Measurements from ENCODE around the gene MFAP5. TPM values are rescaled to one million over a fixed set of nuclear protein-coding genes. Genes with fewer than 3 reads are reported as not detected.

The MFAP5 gene
- polyA plus RNA-seq, 1 donor (not counting 4 experiments of a cell fraction or from before 2014, with no cell fraction given), result 317 TPM

DNA sequence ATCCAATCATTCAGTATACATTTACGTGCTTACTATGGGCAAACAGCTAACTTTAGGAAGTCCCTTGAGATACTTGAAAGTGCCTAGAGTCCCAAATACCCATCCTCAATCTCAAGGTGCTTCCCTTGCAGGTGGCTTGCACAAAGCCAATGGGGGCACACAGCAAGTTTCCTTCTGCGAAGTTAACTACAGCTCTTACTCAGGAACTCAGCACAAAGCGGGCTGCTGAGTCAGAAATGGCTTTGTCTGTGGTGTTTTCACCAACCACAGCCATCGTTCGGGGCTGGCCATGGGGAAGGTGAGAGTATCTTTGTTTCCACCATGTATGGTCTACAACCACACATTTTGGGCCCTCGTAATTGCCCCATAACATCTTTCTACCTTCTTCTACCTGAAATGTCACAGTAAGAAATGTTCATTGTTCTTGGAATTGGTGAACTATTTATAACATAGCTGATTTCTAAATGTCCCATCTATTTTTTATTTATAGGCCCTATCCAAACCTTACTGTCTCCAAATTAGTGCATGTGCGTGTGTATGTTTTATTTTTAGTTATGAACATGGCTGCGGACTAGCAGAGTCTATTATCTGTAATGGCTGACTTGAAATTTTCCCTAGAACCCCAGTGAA is 13.9 kb downstream of the MFAP5 start:
- Histone ChIP-seq H3K4me3 (ENCODE audit: control insufficient read depth in 2 of 3, extremely low read depth in 1 of 3, insufficient read depth in 2 of 3, low read depth in 1 of 3, low read length in 3 of 3) (no peak overlapping the region), H3K27ac (ENCODE audit: control insufficient read depth, insufficient read depth, low read length) (no peak overlapping the region), H3K4me1 (ENCODE audit: control insufficient read depth, extremely low read depth, insufficient read depth, low read length) (peaks cover 5% of the 10 kb centered on the region), H3K36me3 (ENCODE audit: control insufficient read depth in 2 of 2, extremely low read depth in 1 of 2, insufficient read depth in 2 of 2, low read length in 2 of 2) (peaks cover 19 to 30% of the 10 kb centered on the region in 2 experiments), H4K20me1 (ENCODE audit: control insufficient read depth, extremely low read depth, insufficient read depth, low read length) (no peaks in the 10 kb centered on the region), H3K9me3 (ENCODE audit: control insufficient read depth, low read depth, low read length) (no peaks in the 10 kb centered on the region), H3K79me2 (ENCODE audit: control insufficient read depth, insufficient read depth, low read length) (no peaks in the 10 kb centered on the region), H3K9me1 (ENCODE audit: control insufficient read depth, extremely low read depth, insufficient read depth, low read length) (no peaks in the 10 kb centered on the region), H3K4me2 (ENCODE audit: control insufficient read depth, extremely low read depth, insufficient read depth, low read depth, low read length) (no peak overlapping the region), H3K9ac (ENCODE audit: control insufficient read depth, extremely low read depth, insufficient read depth, low read length) (no peak overlapping the region), H3K27me3 (ENCODE audit: control insufficient read depth, extremely low read depth, insufficient read depth, low read length) (no peaks in the 10 kb centered on the region), H2AFZ (ENCODE audit: control insufficient read depth, low read length) (no peak overlapping the region)
- DNase-seq (ENCODE audit: low read depth, low spot score) (no peak), FAIRE-seq (no peak)
- TF ChIP-seq, protein P1, sequence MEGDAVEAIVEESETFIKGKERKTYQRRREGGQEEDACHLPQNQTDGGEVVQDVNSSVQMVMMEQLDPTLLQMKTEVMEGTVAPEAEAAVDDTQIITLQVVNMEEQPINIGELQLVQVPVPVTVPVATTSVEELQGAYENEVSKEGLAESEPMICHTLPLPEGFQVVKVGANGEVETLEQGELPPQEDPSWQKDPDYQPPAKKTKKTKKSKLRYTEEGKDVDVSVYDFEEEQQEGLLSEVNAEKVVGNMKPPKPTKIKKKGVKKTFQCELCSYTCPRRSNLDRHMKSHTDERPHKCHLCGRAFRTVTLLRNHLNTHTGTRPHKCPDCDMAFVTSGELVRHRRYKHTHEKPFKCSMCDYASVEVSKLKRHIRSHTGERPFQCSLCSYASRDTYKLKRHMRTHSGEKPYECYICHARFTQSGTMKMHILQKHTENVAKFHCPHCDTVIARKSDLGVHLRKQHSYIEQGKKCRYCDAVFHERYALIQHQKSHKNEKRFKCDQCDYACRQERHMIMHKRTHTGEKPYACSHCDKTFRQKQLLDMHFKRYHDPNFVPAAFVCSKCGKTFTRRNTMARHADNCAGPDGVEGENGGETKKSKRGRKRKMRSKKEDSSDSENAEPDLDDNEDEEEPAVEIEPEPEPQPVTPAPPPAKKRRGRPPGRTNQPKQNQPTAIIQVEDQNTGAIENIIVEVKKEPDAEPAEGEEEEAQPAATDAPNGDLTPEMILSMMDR (optimal IDR thresholded peaks at IDR 0.05 in 1 of 3, IDR thresholded peaks at IDR 0.05 in 1 of 3, conservative IDR thresholded peaks at IDR 0.05 in 1 of 3; ENCODE audit: extremely low read depth in 1 of 3, insufficient read depth in 2 of 3, low read length in 3 of 3), result no peak
- TF ChIP-seq EZH2 (IDR thresholded peaks at IDR 0.05; ENCODE audit: low read length), result no peak
- dilution Hi-C loops (cut with MboI; ENCODE audit: extremely low pct_ligation_motif_present, low sequenced_read_pairs), result no loop called here

DNA sequence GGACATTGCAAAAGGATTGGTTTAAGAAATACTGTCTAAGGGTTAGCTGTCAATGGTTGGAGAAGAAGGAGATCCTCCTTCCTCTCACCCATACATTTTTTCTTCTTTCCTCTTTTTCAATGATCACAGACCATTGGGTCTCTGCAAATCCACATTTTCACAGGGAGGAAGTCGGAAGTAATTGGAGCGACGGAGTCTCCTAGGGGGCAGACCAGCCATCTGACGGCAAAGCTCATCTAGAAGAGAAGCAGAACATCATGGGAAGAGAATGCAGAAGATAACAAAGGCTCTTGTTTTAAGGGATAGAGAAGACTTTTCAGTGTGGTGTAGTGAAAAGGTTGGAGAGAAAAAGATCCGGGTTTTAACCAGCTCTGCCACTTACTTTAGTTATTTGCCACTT is 14.7 kb downstream of the MFAP5 start:
- Histone ChIP-seq H3K36me3 (ENCODE audit: control insufficient read depth in 2 of 2, extremely low read depth in 1 of 2, insufficient read depth in 2 of 2, low read length in 2 of 2) (peaks cover 19 to 27% of the 10 kb centered on the region in 2 experiments), H3K4me2 (ENCODE audit: control insufficient read depth, extremely low read depth, insufficient read depth, low read depth, low read length) (no peak overlapping the region), H3K9me1 (ENCODE audit: control insufficient read depth, extremely low read depth, insufficient read depth, low read length) (no peaks in the 10 kb centered on the region), H3K9me3 (ENCODE audit: control insufficient read depth, low read depth, low read length) (no peaks in the 10 kb centered on the region), H4K20me1 (ENCODE audit: control insufficient read depth, extremely low read depth, insufficient read depth, low read length) (no peaks in the 10 kb centered on the region), H3K4me1 (ENCODE audit: control insufficient read depth, extremely low read depth, insufficient read depth, low read length) (peaks cover 5% of the 10 kb centered on the region), H3K79me2 (ENCODE audit: control insufficient read depth, insufficient read depth, low read length) (no peaks in the 10 kb centered on the region), H3K27me3 (ENCODE audit: control insufficient read depth, extremely low read depth, insufficient read depth, low read length) (no peaks in the 10 kb centered on the region), H3K4me3 (ENCODE audit: control insufficient read depth in 2 of 3, extremely low read depth in 1 of 3, insufficient read depth in 2 of 3, low read depth in 1 of 3, low read length in 3 of 3) (no peak overlapping the region), H3K9ac (ENCODE audit: control insufficient read depth, extremely low read depth, insufficient read depth, low read length) (no peak overlapping the region), H3K27ac (ENCODE audit: control insufficient read depth, insufficient read depth, low read length) (no peak overlapping the region), H2AFZ (ENCODE audit: control insufficient read depth, low read length) (no peak overlapping the region)
- dilution Hi-C loops (cut with MboI; ENCODE audit: extremely low pct_ligation_motif_present, low sequenced_read_pairs), result no loop called here
- FAIRE-seq (no peak), DNase-seq (ENCODE audit: low read depth, low spot score) (no peak)
- no peak for TF ChIP-seq EZH2 (IDR thresholded peaks at IDR 0.05; ENCODE audit: low read length)
- TF ChIP-seq, protein P1 (optimal IDR thresholded peaks at IDR 0.05 in 1 of 3, IDR thresholded peaks at IDR 0.05 in 1 of 3, conservative IDR thresholded peaks at IDR 0.05 in 1 of 3; ENCODE audit: extremely low read depth in 1 of 3, insufficient read depth in 2 of 3, low read length in 3 of 3), result no peak

All from keratinocyte (primary cell).